AG20443 (cell line): ENCODE results near the gene PTK7.
"Not testable (repeated sequence)": the region's sequence is repeated elsewhere in the genome, so short reads cannot be mapped to it uniquely, and the experiment has no call there.

Experiments used
- DNase-seq: peaks from one replicate; pipeline ENCODE4 v3.0.0; 2012; ENCODE audit warnings: low spot score, mixed read lengths

Gene PTK7

GRCh38 chr6:43119482-43119881 is 43.4 kb downstream of the PTK7 start:
- DNase-seq: no peak

GRCh38 chr6:43120101-43120763 is 44.1 kb downstream of the PTK7 start:
- DNase-seq: no peak

GRCh38 chr6:43120944-43121913 is 45.1 kb downstream of the PTK7 start:
- peak; percentile 77 for DNase-seq

GRCh38 chr6:43122146-43122545 is 46.0 kb downstream of the PTK7 start:
- DNase-seq: no peak

- DNase-seq: no peak
Observed at GRCh38 chr6:43123461-43124314, 47.6 kb downstream of the PTK7 start.

- no peak for DNase-seq
Observed at GRCh38 chr6:43124481-43124880, 48.4 kb downstream of the PTK7 start.

GRCh38 chr6:43125119-43125518 is 49.0 kb downstream of the PTK7 start:
- peak; percentile 76 for DNase-seq

GRCh38 chr6:43125555-43125954 is 49.4 kb downstream of the PTK7 start:
- DNase-seq: no peak

GRCh38 chr6:43127180-43127579 is 51.1 kb downstream of the PTK7 start:
- DNase-seq: no peak

- peak; percentile 48 for DNase-seq
Observed at GRCh38 chr6:43127877-43128276, 51.8 kb downstream of the PTK7 start.

- DNase-seq: peak; percentile 60
Observed at GRCh38 chr6:43128926-43129325, 52.8 kb downstream of the PTK7 start.

- peak; percentile 78 for DNase-seq
Observed at GRCh38 chr6:43129434-43130194, 53.5 kb downstream of the PTK7 start.

GRCh38 chr6:43130429-43130828 is 54.3 kb downstream of the PTK7 start:
- DNase-seq: no peak

- not testable (repeated sequence) for DNase-seq
Observed at GRCh38 chr6:43131379-43131778, 55.3 kb downstream of the PTK7 start.

GRCh38 chr6:43138267-43138666 is 62.2 kb downstream of the PTK7 start:
- DNase-seq: no peak

GRCh38 chr6:43139973-43140372 is 63.9 kb downstream of the PTK7 start:
- DNase-seq: not testable (repeated sequence)

GRCh38 chr6:43141644-43142043 is 65.5 kb downstream of the PTK7 start:
- no peak for DNase-seq

GRCh38 chr6:43142101-43142500 is 66.0 kb downstream of the PTK7 start:
- no peak for DNase-seq

GRCh38 chr6:43143235-43144128 is 67.4 kb downstream of the PTK7 start:
- DNase-seq: peak; percentile 97

- DNase-seq: no peak
Observed at GRCh38 chr6:43144879-43145278, 68.8 kb downstream of the PTK7 start.
